HepG2 (cell line): Measurements from ENCODE around the gene MTHFSD. TPM values are rescaled to one million over a fixed set of nuclear protein-coding genes. Genes with fewer than 3 reads are reported as not detected.

Source experiments
- CCDC6 ChIP-seq: sonication (generic); formaldehyde crosslinking; IDR thresholded peaks from 2 replicates; pipeline ENCODE4 v1.8.1; 2022; ENCODE audit warnings: mild to moderate bottlenecking, missing genetic modification reagents, moderate library complexity
- EP300 ChIP-seq, 3 experiments: sonication (generic) in 1 of 3; formaldehyde crosslinking in 1 of 3; IDR thresholded peaks; 2 replicates each; pipeline versions ENCODE4 v1.5.1 to v1.6.1; 2011 to 2020; ENCODE audit warnings: low read depth in 2 of 3, low read length in 2 of 3, borderline replicate concordance in 1 of 3, improper control_type of control experiment in 1 of 3, mild to moderate bottlenecking in 1 of 3, missing genetic modification reagents in 1 of 3, moderate library complexity in 1 of 3
- EZH2 ChIP-seq: conservative IDR thresholded peaks from 2 replicates; pipeline ENCODE4 v1.6.1; 2012; ENCODE audit warnings: mild to moderate bottlenecking, low read depth, low read length, moderate library complexity
- KDM5B ChIP-seq: sonication (generic); formaldehyde crosslinking; IDR thresholded peaks from 2 replicates; pipeline ENCODE4 v1.4.0; 2020; ENCODE audit warnings: missing genetic modification reagents, mild to moderate bottlenecking, borderline replicate concordance
- MIER3 ChIP-seq: IDR thresholded peaks from 2 replicates; pipeline ENCODE4 v1.6.1; 2016; ENCODE audit warnings: missing compliant biosample characterization, borderline replicate concordance
- PAF1 ChIP-seq: IDR thresholded peaks from 2 replicates; pipeline ENCODE4 v1.6.1; 2016; ENCODE audit warnings: missing genetic modification reagents, missing compliant biosample characterization
- SNAI1 ChIP-seq: sonication (generic); formaldehyde crosslinking; IDR thresholded peaks from 2 replicates; pipeline ENCODE4 v1.5.0; 2020; ENCODE audit warnings: mild to moderate bottlenecking, missing genetic modification reagents, borderline replicate concordance
- ZNF3 ChIP-seq: IDR thresholded peaks from 2 replicates; pipeline ENCODE4 v1.7.0; 2017; ENCODE audit warnings: inconsistent platforms
- ZNF446 ChIP-seq: sonication (generic); formaldehyde crosslinking; IDR thresholded peaks from 2 replicates; pipeline ENCODE4 v1.5.0; 2020; ENCODE audit warnings: mild to moderate bottlenecking, missing genetic modification reagents
- ZNF660 ChIP-seq: sonication (generic); formaldehyde crosslinking; IDR thresholded peaks from 2 replicates; pipeline ENCODE4 v1.5.1; 2020; ENCODE audit warnings: mild to moderate bottlenecking, low read depth, missing genetic modification reagents, borderline replicate concordance
- ZSCAN31 ChIP-seq: sonication (generic); formaldehyde crosslinking; IDR thresholded peaks from 2 replicates; pipeline ENCODE4 v1.5.0; 2020; ENCODE audit warnings: low read depth, mild to moderate bottlenecking, missing genetic modification reagents
- polyA plus RNA-seq, 8 experiments: library from polyadenylated mRNA; depleted of rRNA in 3 of 8; stranded (reverse) in 7 of 8; unstranded in 1 of 8; fragments of >200 nt; fragmentation: Illumina TruSeq in 4 of 8; extraction: Trizol in 4 of 8; gene quantifications; 2 replicates each; pipeline versions ENCODE4 v1.2.1 to v1.2.3, GENCODE V29; 2011 to 2016; ENCODE audit warnings: low read depth in 4 of 8, missing spikeins in 1 of 8, mixed read lengths in 1 of 8; ENCODE audit not compliant: insufficient read depth in 1 of 8
- total RNA-seq, 5 experiments: library from RNA; depleted of rRNA; stranded (reverse); fragments of >200 nt; fragmentation: Illumina TruSeq; extraction: Trizol; gene quantifications; 2 replicates each; pipeline ENCODE4 v1.2.3, GENCODE V29; 2016; ENCODE audit warnings: low read depth in 1 of 5
- TF ChIP-seq, protein P1 (sequence below): sonication (generic); formaldehyde crosslinking; IDR thresholded peaks from 2 replicates; pipeline ENCODE4 v1.5.1; 2020; ENCODE audit warnings: mild to moderate bottlenecking, missing genetic modification reagents, moderate library complexity
- TF ChIP-seq, protein P2 (sequence below): sonication (generic); formaldehyde crosslinking; IDR thresholded peaks from 2 replicates; pipeline ENCODE4 v1.4.0; 2020; ENCODE audit warnings: missing genetic modification reagents
- TF ChIP-seq, protein P3 (sequence below): sonication (generic); formaldehyde crosslinking; IDR thresholded peaks from 2 replicates; pipeline ENCODE4 v1.4.0; 2020; ENCODE audit warnings: missing genetic modification reagents
- TF ChIP-seq, protein P4 (sequence below): sonication (generic); formaldehyde crosslinking; IDR thresholded peaks from 2 replicates; pipeline ENCODE4 v1.8.1; 2023; ENCODE audit warnings: mild to moderate bottlenecking, moderate library complexity, missing genetic modification reagents

MTHFSD gene
- total and polyA plus RNA-seq, 2 of the 13 experiments (the other 11 are each of a cell fraction or from before 2014, with no cell fraction given), result 14.2 to 16.3 TPM

DNA sequence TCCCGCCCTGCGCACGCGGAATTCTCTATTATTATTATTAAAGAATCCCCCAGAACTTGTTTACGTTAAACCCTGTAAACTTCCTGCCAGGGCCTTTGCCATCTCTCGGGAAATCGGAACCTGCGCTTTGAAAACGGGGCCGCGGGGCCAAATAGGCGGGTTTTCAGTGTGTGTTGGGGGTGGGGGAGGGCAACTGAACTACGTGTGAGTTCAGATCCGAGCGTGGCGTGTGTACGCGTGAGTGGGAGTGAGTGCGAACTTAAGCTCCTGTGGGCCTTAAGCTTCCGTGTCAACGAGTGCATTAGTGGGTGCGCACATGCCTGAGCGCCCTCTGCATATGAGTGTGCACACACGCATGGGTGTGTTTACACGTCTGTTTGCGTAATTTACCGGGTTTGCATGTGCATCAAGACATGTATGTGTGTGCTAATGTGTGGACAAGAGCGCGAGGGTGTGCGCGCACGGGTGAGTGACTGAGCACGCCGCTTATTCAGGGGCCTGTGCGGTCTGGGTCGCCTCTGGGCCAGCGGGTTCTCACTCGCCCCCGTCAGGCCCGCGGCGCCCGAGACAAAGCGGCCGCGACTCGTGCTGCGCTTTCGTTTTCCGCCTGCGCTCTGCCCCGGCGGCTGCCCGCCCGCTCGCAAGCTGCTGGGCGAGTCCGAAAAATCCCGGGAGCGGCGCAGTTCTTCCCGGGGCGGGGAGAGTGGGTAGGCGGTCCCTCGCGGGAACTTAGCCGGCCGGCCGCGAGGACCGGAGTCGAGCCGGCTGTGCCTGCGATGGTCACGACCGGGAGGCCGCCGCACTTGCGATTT, 45.9 kb downstream of the MTHFSD start (continued):
- TF ChIP-seq, protein P1, sequence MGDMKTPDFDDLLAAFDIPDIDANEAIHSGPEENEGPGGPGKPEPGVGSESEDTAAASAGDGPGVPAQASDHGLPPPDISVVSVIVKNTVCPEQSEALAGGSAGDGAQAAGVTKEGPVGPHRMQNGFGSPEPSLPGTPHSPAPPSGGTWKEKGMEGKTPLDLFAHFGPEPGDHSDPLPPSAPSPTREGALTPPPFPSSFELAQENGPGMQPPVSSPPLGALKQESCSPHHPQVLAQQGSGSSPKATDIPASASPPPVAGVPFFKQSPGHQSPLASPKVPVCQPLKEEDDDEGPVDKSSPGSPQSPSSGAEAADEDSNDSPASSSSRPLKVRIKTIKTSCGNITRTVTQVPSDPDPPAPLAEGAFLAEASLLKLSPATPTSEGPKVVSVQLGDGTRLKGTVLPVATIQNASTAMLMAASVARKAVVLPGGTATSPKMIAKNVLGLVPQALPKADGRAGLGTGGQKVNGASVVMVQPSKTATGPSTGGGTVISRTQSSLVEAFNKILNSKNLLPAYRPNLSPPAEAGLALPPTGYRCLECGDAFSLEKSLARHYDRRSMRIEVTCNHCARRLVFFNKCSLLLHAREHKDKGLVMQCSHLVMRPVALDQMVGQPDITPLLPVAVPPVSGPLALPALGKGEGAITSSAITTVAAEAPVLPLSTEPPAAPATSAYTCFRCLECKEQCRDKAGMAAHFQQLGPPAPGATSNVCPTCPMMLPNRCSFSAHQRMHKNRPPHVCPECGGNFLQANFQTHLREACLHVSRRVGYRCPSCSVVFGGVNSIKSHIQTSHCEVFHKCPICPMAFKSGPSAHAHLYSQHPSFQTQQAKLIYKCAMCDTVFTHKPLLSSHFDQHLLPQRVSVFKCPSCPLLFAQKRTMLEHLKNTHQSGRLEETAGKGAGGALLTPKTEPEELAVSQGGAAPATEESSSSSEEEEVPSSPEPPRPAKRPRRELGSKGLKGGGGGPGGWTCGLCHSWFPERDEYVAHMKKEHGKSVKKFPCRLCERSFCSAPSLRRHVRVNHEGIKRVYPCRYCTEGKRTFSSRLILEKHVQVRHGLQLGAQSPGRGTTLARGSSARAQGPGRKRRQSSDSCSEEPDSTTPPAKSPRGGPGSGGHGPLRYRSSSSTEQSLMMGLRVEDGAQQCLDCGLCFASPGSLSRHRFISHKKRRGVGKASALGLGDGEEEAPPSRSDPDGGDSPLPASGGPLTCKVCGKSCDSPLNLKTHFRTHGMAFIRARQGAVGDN (CRISPR knock-in tag), result peak; percentile 43
- TF ChIP-seq ZNF446, result no peak
- TF ChIP-seq SNAI1, result no peak
- no peak for TF ChIP-seq MIER3 (CRISPR knock-in tag)
- TF ChIP-seq, protein P2, sequence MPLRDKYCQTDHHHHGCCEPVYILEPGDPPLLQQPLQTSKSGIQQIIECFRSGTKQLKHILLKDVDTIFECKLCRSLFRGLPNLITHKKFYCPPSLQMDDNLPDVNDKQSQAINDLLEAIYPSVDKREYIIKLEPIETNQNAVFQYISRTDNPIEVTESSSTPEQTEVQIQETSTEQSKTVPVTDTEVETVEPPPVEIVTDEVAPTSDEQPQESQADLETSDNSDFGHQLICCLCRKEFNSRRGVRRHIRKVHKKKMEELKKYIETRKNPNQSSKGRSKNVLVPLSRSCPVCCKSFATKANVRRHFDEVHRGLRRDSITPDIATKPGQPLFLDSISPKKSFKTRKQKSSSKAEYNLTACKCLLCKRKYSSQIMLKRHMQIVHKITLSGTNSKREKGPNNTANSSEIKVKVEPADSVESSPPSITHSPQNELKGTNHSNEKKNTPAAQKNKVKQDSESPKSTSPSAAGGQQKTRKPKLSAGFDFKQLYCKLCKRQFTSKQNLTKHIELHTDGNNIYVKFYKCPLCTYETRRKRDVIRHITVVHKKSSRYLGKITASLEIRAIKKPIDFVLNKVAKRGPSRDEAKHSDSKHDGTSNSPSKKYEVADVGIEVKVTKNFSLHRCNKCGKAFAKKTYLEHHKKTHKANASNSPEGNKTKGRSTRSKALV (CRISPR knock-in tag), result peak; percentile 99
- no peak for TF ChIP-seq ZSCAN31 (CRISPR knock-in tag)
- TF ChIP-seq, protein P3, sequence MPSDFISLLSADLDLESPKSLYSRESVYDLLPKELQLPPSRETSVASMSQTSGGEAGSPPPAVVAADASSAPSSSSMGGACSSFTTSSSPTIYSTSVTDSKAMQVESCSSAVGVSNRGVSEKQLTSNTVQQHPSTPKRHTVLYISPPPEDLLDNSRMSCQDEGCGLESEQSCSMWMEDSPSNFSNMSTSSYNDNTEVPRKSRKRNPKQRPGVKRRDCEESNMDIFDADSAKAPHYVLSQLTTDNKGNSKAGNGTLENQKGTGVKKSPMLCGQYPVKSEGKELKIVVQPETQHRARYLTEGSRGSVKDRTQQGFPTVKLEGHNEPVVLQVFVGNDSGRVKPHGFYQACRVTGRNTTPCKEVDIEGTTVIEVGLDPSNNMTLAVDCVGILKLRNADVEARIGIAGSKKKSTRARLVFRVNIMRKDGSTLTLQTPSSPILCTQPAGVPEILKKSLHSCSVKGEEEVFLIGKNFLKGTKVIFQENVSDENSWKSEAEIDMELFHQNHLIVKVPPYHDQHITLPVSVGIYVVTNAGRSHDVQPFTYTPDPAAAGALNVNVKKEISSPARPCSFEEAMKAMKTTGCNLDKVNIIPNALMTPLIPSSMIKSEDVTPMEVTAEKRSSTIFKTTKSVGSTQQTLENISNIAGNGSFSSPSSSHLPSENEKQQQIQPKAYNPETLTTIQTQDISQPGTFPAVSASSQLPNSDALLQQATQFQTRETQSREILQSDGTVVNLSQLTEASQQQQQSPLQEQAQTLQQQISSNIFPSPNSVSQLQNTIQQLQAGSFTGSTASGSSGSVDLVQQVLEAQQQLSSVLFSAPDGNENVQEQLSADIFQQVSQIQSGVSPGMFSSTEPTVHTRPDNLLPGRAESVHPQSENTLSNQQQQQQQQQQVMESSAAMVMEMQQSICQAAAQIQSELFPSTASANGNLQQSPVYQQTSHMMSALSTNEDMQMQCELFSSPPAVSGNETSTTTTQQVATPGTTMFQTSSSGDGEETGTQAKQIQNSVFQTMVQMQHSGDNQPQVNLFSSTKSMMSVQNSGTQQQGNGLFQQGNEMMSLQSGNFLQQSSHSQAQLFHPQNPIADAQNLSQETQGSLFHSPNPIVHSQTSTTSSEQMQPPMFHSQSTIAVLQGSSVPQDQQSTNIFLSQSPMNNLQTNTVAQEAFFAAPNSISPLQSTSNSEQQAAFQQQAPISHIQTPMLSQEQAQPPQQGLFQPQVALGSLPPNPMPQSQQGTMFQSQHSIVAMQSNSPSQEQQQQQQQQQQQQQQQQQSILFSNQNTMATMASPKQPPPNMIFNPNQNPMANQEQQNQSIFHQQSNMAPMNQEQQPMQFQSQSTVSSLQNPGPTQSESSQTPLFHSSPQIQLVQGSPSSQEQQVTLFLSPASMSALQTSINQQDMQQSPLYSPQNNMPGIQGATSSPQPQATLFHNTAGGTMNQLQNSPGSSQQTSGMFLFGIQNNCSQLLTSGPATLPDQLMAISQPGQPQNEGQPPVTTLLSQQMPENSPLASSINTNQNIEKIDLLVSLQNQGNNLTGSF (CRISPR knock-in tag), result no peak
- no peak for TF ChIP-seq EP300 (IDR thresholded peaks at IDR 0.05; ENCODE audit: low read depth in 2 of 2, low read length in 2 of 2)
- no peak for TF ChIP-seq EP300 (CRISPR knock-in tag; IDR thresholded peaks at IDR 0.05; ENCODE audit: borderline replicate concordance)
- no peak for TF ChIP-seq KDM5B (CRISPR knock-in tag)
- peak; percentile 97 for TF ChIP-seq EZH2
- TF ChIP-seq, protein P4, sequence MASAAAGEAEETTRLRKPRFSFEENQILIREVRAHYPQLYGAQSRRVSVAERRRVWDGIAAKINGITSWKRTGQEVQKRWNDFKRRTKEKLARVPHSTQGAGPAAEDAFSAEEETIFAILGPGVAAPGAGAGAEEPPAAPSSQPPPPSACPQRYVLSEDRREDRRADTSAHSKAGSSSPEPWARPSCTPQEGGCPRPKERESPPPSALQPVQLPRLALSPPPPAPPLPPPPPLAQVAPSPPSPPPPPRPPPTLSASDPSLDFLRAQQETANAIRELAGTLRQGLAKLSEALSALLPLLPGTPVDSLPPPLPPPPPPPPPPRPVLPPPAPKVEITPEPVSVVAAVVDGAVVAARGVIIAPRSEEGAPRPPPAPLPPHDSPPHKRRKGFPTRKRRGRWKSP, result peak; percentile 32; the same call in 1 of the 2 replicates
- TF ChIP-seq ZNF3 (CRISPR knock-in tag), result no peak
- TF ChIP-seq CCDC6 (CRISPR knock-in tag), result no peak
- TF ChIP-seq ZNF660 (CRISPR knock-in tag), result no peak
- TF ChIP-seq PAF1 (CRISPR knock-in tag), result no peak
